GM12891 (cell line): ENCODE results near the gene RMP24.

Source experiments
- PAX5 ChIP-seq: IDR thresholded peaks from 2 replicates; pipeline ENCODE4 v1.6.1; 2011; ENCODE audit warnings: low read length, moderate library complexity, mild to moderate bottlenecking; ENCODE audit not compliant: insufficient read depth, severe bottlenecking
- POLR2A ChIP-seq: IDR thresholded peaks from 2 replicates; pipeline ENCODE4 v1.6.1; 2011; ENCODE audit warnings: low read depth, low read length, control low read depth
- POLR2AphosphoS5 ChIP-seq: IDR thresholded peaks from 2 replicates; pipeline ENCODE4 v1.6.1; 2011; ENCODE audit warnings: low read depth, low read length, control low read depth
- POU2F2 ChIP-seq: IDR thresholded peaks from 2 replicates; pipeline ENCODE4 v1.6.1; 2011; ENCODE audit warnings: low read depth, mild to moderate bottlenecking, control low read depth, low read length, moderate library complexity
- SPI1 ChIP-seq: IDR thresholded peaks from 2 replicates; pipeline ENCODE4 v1.6.1; 2011; ENCODE audit warnings: low read depth, low read length, control low read depth
- TAF1 ChIP-seq: IDR thresholded peaks from 2 replicates; pipeline ENCODE4 v1.6.1; 2011; ENCODE audit warnings: low read depth, low read length, control low read depth

DNA sequence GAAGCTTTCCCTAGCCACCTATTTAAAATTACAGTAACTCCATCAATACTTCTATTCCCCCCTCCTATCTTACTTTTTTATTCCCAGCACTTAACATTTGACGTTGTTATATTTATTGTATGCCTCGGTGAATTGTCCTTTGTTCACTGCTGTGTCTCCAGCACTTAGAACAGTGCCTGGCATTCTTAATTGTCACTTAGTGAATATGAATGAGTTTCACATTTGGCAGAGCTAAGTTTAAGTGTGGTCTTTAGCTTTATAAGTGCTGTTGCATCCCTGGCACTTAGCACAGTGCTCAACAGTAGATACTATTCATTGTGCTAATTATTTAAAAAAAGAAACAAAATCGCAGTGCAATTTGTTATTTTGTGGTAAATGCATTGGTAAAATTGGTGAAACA, 1.7 kb downstream of the RMP24 start:
- TF ChIP-seq POLR2A: no peak
- TF ChIP-seq POLR2AphosphoS5: no peak
- no peak for TF ChIP-seq TAF1
- no peak for TF ChIP-seq SPI1
- TF ChIP-seq PAX5: no peak
- TF ChIP-seq POU2F2: no peak
